Measurements from ENCODE around the gene VGLL1.

The VGLL1 gene

DNA sequence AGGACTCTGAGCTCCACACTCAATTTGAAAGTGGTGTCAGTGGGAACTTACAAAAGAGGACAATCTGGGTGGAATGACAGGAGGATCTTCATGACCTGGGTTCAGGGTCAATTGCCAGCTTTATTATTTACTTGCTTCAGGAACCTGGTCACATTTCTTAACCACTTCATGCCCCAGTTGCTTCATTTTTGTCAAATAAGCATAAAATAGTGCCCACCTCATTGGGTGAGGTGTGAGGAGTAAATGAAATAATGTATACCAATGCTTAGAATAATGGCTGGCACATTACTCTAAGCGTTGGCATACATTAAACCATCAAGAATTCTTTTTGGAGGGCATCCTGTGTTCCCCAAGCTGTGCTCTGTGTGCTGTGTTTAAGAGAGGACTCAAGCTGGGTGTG, 19.4 kb downstream of the VGLL1 start:
- DNase-seq (ENCODE audit: low read depth in 1 of 2, low spot score in 1 of 2) = no peak

DNA sequence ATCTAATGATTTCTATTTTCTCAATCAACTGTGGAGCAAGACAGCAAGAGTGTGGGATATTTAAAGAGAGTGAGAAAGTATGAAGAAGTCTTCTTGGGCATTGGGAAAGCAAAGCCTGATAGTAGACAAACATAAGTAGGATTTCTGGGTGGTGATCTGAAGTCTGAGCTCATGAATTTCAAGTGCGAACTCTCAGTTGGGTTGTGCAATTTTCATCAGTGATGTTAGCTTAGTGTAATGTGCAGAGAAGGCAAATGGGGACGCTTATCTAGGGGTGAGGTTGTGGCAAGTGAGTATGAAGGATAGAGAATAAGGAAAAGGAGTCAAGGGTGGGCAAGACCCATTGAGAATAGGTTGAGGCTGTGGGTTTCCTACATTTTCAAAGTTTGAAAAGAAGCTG, 23.7 kb downstream of the VGLL1 start:
- DNase-seq (ENCODE audit: low read depth in 1 of 2, low spot score in 1 of 2) = no peak

- DNase-seq (ENCODE audit: low read depth in 1 of 2, low spot score in 1 of 2) = no peak
Measured at GRCh38 chrX:136572030-136572429, 40.0 kb downstream of the VGLL1 start.

DNA sequence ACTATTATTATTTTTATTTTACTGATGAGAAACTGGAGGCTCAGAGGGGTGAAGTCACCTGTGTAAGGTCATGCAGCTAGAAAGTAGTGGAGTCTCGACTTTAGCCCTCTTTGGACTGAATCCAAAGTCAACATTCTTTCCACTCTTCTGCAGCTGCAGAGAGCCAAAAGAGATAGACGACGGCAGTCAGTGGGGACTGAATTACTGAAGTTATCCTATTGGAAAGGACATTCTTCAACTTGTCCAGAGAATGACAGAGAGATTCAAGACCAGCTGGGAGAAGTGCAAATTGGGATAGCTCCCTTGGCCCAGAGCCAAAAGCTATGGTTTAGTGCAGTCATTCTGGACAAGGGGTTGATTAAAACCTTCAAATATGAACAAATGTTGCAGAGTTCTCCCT, 42.5 kb downstream of the VGLL1 start:
- DNase-seq (ENCODE audit: low read depth in 1 of 2, low spot score in 1 of 2) = no peak

DNA sequence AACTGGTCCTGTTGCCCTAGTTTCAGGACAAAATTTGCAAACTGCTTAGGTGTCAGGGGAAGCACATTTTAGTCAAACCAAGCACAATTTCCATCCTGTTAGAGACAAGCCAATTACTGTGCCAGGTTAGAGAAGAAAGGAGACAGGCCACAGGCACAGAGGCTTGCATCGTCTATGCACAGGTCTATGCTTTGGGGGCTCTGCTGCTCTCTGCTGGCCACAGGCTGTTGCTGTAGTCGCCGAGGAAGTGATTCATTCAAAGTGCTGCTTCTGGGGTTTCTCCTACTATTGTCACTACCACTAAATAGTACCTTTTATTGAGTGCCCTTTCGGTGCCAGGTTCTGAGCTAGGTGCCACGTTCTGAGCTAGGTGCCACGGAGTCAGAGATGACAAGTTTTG, 45.5 kb downstream of the VGLL1 start:
- DNase-seq (ENCODE audit: low read depth in 1 of 2, low spot score in 1 of 2) = peak; percentile 11 to 50

DNA sequence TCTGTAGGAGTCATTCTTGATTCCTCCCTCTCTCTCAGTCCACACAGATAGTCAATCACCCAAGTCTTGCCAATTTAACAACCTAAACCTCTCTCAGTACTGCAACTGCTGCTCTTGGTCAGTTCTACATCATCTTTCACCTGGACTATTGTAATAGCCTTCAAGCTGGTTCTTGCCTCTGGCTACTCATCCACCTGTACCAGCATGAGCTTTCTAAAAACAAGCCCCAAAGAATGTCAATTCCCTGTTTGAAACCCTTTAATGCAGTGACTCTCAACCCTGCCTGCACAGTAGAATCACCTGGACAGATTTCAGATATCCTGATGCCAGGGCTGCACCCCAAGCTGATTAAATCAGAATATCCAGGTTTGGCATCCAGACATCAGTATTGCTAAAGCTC, 48.3 kb downstream of the VGLL1 start:
- no peak for DNase-seq (ENCODE audit: low read depth in 1 of 2, low spot score in 1 of 2)

GRCh38 chrX:136582624-136583023, 50.6 kb downstream of the VGLL1 start:
- no peak for DNase-seq (ENCODE audit: low read depth in 1 of 2, low spot score in 1 of 2)

DNA sequence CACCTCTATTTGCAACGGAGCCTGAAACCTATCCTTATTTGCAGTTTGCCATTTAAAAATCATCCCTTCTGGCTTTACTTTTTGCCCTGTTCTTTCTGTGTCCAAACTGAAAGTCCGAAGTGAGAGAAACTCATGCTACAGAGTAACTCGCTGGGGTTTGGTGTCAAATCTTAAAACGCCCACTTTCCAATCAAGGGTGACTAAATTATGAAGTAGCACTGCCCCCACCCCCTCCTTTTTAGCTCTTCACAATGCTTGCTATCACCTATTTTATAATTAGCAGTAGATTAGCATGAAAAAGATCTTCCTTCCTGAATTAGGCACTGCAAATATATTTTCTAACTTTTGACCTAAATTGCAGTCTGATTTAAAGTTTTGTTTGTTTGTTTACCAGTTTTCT, 52.5 kb downstream of the VGLL1 start:
- no peak for DNase-seq (ENCODE audit: low read depth in 1 of 2, low spot score in 1 of 2)

DNA sequence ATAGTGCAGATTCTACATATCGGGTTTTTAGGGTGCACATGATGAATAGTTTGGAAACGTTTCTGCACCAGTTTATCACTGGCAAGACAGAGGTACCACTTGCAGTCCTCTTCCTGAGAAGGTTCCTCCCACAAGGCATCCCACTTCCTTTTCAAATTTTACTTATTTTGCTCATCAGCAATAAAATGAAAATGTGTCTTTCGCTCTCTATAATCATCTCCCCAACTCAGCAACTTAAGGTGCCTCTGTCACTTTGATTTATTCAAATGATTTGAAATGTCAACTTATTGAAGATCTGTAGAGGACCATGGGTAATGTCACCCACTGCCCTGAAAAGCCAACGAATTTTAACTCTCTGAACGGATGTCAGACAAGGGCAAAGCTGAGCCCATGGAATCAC, 53.2 kb downstream of the VGLL1 start:
- DNase-seq (ENCODE audit: low read depth in 1 of 2, low spot score in 1 of 2) = no peak

- DNase-seq (ENCODE audit: low read depth in 1 of 2, low spot score in 1 of 2) = no peak
Measured at GRCh38 chrX:136585960-136586359, 53.9 kb downstream of the VGLL1 start.

- DNase-seq (ENCODE audit: low read depth in 1 of 2, low spot score in 1 of 2) = no peak
Measured at GRCh38 chrX:136586386-136586785, 54.4 kb downstream of the VGLL1 start.

DNA sequence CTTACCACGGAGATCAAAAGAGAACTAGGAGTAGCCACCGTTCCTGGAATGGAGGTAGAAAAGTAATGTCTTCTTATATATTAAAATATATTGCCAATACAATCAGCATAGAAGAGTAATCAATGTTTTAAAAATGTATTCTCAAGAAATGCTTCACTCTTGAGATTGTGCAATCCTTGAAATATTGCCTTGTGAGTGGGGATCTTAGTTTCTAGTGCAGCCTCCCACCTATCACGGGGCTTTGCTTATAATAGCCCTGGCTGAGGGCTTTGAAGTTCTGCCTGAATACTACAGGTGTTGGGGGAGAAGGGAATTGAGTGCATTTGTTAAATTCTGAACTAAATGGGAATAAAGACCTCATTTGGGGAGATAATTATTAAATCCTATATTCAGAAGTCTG, 55.5 kb downstream of the VGLL1 start:
- no peak for DNase-seq (ENCODE audit: low read depth in 1 of 2, low spot score in 1 of 2)

DNA sequence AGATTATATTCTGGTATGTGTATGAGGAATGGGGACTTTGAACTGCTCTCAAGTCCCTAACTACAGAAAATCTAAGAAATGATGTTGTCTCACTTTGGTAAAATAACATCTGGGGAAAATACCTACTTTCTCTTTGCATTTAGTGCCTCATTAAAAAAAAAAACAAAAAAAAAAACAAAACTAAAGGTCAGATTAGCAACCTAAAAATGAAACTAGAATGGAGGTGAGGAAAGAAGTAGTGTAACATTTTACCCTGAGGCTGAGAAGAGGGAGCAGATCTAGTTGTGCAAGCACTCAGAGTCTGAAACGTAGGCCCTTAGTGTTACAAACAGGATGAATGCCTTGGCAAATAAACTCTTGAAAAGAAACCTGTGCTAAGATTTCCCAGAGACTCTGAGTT, 56.0 kb downstream of the VGLL1 start:
- DNase-seq (ENCODE audit: low read depth in 1 of 2, low spot score in 1 of 2) = no peak

- DNase-seq (ENCODE audit: low read depth in 1 of 2, low spot score in 1 of 2) = no peak
Measured at GRCh38 chrX:136589966-136590365, 58.0 kb downstream of the VGLL1 start.

DNA sequence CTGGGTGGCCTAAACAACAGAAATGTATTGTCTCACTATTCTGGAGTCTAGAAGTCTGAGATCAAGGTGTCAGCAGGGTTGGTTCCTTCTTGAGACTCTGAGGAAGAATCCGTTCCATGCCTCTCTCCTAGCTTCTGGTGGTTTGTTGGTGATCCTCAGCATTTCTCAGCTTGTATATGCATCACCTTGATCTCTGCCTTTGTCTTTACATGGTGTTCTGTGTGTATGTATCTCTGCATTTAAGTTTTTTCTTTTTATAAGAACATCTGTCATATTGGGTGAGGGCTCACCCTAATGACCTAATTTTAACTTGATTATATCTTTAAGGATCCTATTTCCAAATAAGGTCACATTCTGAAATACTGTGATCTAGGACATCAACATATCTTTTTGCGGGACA, 65.3 kb downstream of the VGLL1 start:
- no peak for DNase-seq (ENCODE audit: low read depth in 1 of 2, low spot score in 1 of 2)

GRCh38 chrX:136597954-136598353, 65.9 kb downstream of the VGLL1 start:
- DNase-seq (ENCODE audit: low read depth in 1 of 2, low spot score in 1 of 2) = no peak

GRCh38 chrX:136598631-136599030, 66.6 kb downstream of the VGLL1 start:
- DNase-seq (ENCODE audit: low read depth in 1 of 2, low spot score in 1 of 2) = no peak

GRCh38 chrX:136600059-136600458, 68.0 kb downstream of the VGLL1 start:
- DNase-seq (ENCODE audit: low read depth in 1 of 2, low spot score in 1 of 2) = no peak

All from activated T-helper 1 cell treated with anti-CD3 and anti-CD28 coated beads, Interleukin-2, amount 50 U/mL, for 16 hours (primary cell).